Fibroblast of skin of right biceps (primary cell): ENCODE measurements around the gene PSMG3.

ENCODE experiments used
- DNase-seq: peaks from one replicate; pipeline ENCODE4 v3.0.0-alpha.2; 2013

PSMG3 gene

DNA sequence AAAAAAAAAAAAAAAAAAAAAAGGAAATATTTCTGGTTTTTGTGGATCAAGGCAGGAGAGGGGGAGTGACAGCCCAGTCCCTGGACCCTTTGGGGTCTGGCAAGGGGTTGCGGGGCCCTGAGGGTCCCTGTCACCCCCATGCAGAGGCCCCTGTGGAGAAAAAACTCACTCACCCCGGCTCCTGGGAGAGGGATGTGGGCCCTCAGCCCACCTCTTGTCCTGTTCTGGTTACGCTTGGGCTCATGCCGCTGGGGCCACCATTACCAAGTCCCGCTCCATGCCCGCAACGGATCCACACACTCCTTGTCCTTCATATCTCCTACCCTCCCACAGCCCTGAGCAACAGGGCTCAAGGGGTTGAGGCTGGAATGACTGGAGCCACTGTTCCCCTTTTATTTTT, 12.8 kb downstream of the PSMG3 start:
- DNase-seq = no peak

DNA sequence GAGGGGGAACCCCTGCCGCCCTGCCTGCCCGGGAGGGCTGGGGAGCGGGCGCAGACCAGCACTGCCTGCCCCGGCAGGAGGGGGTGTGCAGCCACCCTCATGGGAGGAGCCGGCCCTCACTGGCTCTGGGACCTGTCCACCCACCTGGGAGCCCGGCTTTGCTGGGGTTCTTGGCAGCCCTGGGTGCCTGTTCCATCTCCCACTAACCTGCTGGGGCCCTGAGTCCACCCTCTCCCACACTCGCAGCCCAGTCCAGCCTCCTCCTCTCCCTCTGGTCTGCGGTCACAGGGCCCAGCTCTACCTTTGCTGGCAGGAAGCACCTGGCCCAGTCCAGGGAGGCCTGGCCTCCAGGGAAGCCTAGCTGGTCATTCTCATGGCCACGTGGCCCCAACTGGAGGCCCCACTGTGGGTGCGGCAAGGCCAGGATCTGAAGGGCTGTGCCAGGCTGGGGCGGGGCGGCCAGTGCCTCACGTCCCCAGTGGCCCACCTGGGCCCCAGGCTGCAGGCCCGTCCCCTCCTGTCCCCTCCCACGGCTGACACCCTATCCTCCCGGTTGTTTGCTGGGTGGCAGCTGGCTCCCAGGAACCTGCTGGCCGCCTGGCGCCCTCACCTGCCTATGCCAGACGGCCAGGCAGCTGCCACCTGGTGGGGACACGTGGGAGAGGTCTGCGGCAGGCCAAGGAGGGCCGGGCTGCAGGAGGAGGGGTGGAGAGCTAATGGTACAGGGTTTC, 13.9 kb downstream of the PSMG3 start, which contains the start of gene TMEM184A:
Gene TMEM184A, minus strand, starts transcription at position 393 of the 731 bp plus-strand sequence. CDS start 721 bp downstream, outside the sequence.
- DNase-seq = no peak

DNA sequence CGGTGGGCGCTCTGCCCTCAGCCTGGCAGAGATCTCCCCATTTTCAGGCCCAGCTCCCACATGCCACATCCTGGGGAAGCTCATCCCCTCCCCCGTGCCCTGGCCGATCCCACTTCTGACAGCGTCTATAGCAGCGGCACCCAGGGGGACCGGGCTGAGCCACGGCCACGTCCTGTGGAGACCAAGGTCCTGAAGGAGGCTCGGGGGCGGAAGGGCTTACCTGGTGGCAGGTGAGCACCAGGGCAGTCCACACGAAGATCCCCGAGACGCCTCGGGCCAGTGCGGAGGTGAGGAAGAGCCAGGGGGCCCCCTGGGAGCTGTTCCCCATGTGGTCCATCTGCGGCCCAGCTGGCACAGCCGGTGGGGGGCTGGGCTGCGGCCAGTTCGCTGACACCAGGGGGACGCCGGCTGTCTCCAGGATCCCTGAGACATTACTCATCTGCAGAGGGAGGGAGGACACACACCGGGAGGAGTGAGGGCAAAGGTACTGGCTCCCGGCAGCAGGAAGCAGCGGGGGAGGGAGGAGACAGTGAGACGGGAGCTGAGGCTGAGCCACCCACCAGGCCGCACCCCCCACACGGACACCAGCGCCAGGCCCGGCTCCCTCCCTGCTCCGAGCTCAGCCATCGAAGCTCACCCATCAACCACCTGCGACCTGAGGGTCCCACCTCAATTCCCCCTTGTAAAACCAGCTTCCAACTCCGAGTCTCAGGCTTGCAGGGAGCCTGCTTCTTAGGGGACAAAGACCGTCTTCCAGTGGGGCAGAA, 14.6 kb downstream of the PSMG3 start:
- peak; percentile 89 for DNase-seq

DNA sequence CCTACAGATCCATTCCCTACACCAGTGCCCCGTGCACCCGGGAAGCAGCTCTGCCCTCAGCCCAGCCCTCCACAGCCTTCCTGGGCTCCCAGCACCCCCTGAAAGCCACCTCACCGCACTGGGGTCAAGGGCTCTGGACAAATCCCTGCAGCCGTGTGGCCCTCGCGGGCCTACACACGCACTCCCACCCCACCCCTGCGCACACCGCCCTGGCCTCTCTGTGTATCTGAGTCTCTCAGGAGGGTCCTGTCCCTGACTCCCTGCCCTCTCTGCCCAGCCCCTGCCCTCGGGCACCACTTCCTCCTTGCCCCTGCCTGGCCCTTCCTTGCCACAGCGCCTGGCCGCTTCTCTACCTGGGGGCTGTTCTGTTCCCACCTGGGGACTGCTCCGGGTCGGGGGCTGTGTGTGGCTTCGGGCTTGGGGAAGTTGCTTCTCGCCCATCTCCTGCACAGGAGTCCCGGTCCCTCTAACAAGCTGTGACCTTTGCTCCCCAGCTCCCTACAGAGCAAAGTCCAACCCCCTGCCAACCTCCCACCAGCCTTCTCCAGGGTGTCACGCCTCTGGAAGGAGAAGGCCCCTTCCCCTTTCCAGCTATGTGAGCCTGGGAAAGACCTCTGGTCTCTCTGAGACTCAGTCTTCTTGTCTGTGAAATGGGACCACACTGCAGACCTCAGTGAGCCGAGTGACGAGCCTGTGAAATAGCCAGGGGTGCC, 15.3 kb downstream of the PSMG3 start:
- DNase-seq = no peak

DNA sequence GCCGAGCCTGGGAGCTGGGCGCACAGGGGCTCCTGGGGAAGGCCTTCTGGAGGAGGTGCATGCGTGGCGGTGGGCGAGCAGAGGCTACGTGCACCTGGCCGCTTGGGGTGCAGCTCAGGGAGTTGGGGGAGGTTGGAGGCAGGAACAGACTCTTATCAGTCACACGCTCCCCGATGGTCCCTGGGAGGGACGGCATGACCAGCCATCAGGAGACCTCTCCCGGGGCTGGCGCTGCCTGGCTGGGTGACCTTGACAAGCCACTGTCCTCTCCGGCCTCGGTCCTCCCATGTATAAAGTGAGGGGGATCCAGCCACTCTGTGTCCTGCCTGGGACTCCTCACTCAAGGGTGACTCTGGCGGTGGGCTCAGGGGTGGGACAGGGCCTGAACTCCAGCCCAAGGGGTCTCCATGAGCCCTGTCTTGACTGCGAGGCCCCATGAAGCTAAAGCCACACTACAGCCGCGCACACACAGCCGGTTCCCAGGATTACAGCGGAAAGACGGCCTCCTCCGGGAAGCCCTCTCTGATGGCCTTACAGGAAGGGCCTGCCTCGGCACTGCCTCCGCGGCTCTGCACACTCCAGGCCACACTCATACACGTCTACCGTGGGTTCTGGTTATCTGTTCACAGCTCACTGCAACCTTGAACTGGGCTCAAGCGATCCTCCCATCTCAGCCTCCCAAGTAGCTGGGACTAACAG, 16.2 kb downstream of the PSMG3 start:
- DNase-seq = no peak

DNA sequence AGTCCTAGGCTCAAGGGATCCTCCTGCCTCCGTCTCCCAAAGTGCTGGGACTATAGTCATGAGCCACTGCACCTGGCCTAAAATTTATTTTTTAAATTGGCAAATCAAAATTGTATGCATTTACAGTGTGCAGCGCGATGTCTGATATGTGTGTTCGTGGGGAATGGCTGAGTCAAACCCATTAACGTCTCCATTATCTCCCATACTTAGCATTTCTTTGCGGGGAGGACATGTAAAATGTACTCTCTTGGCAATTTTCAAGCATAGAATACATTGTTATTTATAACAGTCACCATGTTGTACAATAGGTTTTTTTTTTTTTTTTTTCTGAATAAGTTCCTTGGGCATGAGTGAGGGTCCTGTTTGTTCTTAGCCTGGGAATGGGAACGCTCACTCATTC, 17.6 kb downstream of the PSMG3 start:
- peak; percentile 62 for DNase-seq

DNA sequence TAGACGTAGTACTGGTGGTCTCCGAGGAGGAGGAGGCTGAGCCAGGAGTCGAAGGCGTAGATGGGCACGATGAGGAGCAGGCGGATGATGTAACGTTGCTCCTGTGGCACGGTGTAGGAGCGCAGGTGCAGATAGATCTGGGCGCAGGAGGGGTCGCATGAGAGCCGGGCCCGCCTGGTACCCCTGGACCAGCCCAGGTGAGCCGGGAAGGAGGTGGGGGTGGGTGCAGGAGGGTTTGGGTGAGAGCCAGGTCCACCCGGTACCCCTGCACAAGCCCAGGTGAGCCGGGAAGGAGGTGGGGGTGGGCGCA, 19.0 kb downstream of the PSMG3 start:
- DNase-seq = no peak

DNA sequence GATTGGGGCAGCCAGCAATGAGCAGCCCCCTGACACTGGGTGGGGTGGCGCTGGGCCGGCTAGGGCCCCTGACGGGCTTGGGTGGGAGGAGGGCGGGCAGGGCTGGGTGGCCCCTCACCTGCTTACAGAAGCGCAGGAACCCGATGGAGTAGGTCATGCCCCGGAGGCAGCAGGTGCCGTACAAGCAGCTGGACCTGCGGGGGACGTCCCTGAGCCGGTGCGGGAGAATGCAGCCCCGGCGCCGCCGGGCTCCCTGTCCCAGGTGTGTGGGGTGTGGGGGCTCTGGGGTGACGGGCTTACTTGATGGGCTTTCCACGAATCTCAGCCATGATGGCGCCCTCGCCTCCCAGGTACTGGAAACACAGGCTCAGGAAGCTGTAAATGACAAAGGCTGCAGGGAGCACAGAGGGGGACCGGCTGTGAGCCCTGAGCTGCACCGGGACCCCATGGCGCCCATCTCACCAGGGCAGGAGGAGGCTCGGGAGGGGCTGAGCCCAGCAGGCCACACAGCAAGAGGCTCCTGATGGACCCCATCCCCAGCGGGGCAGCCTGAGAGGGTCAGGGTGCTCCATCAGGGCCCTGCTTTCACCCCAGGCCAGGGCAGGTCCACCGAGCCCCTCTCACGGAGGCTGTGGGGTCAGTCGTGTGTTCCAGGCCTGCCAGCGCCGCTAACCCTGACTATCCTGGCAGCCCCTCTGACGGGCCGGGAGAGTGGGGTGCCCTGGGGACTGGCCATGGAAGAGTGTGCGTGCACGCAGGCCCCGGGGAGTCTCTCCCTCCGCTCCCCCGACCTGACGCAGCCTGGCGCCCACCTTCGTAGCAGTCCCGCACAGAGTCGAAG, 19.6 kb downstream of the PSMG3 start:
- no peak for DNase-seq

DNA sequence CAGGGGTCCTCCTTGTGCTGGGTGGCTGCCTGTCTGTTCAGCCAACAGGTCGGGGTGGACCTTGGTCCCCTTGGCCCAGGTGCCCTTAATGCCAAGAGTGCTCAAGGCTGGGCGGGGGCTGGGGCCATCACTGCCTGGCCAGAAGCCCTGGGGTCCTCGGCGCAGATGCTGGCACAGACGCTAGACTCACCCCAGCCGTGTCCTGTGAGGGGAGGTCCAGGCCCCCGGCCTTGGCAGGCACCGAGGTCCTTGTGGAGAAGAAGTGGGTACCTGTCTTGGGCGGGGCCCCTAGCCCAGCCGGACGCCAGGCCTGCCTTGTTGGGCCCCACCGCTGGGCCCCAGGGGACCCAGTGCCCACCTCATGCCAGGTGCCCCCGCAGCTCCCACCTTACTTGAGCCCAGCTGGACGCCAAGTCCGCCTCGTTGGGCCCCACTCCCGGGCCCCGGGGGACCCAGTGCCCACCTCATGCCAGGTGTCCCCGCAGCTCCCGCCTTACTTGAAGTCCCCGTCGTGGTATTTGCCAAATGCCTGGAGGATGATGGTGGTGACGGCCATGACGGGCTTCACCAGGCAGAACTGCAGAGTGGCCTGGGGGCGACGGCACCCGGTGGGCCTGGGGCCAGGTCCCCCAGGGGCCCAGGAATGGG, 20.4 kb downstream of the PSMG3 start:
- DNase-seq = no peak

DNA sequence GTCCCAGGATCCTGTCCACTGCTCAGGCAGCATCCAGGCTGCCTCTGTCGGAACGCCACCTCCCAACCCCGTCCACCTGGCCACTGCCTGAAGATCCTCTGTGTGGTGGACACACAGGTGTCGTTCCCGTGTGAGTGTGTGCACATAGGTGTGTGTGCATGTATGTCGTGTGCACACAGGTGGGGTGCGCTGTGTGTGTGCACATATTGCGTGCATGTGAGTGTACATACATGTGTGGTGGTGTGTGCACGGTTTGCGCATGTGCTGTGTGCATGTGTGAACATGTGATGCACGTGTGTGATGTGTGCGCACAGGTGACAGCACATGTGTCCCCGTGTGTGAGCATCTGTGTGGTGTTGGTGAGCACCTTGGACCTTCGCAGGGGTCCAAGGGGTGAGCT, 20.9 kb downstream of the PSMG3 start:
- no peak for DNase-seq

DNA sequence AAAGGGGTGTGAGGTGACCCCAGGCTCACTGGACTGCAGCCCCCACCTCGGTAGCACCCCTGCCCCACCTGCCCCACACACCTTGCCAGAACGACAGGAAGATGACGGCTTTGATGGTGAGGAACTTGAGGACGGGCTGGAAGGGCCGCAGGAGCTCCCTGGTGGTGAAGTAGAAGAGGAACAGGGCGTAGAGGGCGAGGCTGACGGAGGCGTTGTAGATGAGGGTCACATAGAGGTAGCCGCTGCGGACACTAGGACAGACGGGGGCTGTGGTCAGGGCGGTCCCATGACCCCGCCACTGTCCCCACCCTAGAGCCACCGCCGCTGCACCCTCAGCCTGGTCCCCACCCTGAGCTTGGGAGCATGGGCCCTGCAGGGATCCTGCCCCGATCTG, 21.4 kb downstream of the PSMG3 start:
- DNase-seq = no peak

DNA sequence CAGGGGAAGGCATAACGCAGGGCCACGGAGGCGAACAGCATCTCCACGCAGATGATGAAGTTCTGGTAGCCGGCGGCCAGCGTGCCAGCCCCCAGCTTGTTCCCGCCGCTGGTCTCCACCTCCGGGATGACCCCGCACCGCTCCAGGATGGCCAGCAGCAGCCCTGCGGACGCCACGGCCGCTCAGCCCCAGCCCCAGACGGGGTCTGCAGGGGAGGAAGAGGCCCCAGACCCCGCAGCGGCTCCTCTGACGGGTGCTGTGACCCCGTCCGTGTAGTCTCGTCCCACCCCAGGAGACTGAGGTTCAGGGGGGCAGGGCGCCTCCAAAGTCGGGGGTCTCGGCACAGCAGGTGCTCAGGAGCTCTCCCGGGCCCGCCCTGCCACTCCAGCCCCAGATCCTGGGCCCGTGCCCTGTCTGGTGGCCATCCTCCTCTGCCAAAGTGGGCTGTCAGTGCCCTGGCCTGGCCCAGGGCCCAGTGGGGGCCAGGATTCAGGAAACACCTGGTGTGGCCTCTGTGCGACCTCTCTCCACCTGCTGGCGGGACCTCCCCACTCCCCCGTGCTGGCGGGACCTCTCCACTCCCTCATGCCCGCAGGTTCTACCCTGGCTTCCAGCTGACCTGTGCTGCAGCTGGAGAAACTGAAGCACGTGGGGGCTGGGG, 21.9 kb downstream of the PSMG3 start:
- DNase-seq = no peak

DNA sequence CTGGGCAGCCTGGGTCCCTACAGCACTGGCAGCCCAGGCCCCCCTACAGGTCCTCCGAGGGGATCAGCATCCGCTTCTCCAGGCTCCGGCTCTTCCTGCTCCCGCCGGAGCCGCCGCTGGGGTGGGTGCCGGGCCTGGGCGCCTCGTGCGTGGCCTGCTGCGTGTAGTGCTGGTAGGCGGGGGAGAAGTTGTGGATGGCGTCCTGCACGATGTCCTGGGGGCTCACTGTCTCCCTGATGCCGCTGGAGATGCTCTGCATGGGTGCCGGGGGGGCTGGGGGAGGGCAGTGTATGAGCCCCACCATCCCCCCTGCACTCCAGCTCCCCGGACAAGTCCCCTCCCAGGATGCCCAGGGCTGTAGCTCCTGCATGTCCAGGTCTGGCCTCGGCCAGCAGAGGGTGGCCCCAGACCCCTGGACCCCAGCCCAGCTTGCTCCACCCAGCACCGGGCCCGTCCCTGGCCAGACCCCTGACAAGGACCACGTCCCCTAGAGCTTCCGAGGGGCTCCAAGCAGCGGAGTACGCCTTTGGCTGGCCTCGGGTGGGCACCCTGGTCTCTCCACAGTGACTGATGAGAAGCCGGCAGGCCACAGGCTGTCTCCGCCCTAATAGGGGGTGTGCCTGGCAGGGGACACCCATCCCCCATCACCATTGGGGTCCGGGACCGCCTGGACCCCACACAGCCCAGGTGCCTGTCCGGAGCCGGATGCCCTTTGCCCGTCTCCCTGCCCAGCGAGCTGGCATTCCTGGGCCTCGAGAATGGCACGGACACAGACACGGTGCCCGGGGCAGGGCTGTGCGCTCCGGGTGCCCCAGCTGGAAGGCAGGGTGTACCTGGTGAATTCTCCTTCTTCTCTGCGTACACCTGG, 22.7 kb downstream of the PSMG3 start:
- DNase-seq = no peak

DNA sequence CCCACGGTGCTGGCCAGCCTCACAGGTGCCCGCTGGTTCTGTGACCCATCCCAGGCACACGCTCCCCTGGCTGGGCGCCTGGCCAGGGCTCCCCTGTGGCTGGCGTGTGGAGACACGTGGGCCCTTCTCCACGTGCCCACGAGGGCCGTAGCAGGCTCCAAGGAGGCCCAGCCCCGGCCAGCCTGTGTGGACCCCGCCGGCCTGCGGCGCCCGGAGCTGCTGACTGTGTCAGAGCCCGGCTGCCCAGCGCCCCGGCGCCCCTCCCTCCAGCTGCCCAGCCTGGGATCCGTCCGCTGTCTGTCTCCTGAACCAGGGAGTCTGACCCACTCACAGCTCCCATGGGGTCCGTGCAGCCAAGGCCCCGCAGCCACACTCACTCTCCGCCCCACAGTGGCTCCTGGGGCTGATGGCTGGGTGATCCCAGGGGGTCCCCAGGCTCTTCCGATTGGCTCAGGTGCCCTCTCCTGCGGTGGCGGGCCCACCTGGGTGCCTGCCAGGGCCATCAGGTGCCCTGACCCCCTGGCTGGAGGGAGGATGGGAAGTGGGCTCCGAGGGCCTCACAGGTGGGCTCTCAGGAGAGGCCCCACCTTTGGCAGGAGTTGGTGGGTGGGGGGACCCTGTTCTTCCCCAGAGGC, 23.4 kb downstream of the PSMG3 start:
- no peak for DNase-seq

DNA sequence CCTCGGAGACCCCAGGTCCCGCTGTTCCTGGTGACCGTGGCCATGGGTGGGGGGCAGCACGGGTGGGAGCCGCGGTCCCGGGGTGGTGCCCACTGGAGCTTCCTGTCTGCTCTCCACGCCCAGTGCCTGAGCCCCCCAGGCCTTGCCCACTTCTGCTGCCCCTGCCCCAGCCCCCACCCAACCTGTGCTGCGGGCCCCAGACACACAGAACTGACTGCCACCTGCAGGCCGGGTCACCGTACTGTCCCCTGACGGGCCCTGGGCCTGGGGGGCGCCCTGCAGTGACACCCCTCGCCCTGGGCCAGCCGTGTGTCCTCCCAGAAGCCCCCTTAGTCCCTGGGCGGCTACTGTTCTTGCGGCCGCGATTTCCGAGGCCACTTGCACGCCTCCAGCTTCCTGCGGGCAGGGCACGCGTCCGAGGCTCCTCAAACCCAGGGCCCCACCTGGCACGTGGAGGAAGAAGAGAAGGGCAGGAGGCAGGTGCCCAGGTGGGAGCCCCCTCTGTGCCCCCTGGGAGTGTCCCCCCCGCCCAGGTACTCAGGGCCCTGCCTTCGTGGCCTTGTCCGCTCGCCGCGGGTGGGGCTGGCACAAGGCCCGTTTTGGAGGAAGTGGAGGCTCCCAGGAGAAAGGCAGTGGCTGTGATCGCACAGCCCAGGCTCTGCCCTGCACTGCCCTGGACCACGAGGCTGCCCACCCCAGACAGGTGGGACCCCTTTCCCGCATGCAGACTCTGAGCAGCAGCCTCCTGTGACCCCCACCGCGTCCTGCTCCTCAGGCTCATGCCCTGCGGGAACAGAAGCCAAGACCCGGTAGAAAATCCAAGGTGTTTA, 24.2 kb downstream of the PSMG3 start:
- DNase-seq = no peak

DNA sequence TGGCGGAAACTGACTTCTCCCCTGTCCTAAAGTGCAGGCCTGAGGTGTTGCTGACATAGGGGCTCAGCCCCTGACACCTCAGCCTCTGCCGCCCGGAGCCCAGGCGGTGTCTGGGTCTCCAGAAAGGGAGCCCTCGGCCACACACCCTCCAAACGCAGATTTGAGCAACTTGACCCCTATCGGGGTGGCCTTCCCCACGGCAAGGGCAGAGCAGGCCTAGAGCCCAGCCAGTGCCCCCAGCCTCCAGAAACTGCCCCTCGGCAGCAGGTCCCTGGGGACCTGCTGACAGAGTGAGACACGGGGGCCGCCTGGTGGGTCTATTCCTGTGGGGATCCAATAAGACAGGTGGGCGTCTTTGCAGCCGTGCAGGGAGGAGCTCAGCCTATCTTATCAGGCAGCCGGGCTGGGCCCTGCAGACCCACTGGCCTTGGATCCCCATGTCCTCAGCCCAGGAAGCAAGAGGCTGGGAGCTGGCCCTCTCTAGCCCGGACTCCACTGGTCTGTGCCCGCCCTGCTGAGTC, 24.9 kb downstream of the PSMG3 start:
- no peak for DNase-seq

DNA sequence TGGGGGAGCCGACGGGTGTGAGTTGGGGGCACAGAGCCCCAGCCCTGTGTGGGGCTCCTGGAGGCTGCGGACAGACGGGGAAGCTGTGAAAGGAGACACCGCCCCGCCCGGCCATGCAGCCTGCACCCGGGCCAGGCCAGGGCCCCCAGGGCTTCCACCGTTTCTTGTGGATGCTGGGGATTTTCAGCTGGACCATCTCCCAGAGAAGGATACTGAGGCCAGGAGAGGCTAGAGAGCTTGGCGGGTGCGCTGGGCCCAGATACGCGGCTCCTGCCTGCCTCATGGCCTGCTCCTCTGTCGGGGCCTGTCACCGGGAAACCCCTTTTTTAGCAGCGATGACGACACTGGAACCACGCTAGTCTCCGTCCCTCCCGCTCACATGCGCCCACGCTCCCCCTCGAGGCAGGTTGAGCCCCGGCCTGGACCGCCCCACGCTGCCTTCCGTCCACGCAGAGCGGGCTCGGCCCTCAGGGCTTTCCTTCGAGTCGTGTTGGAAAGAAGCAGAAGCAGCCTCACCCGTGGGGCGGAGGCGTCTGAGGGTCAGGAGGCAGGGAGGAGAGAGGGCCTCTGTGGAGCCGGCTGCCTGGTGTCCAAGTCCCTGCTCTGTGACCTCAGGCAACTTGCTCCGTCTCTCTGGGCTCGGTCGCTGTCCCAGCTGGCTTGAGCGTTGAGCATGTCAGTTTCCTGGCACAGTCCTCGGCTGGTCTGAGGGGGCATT, 25.5 kb downstream of the PSMG3 start:
- no peak for DNase-seq

DNA sequence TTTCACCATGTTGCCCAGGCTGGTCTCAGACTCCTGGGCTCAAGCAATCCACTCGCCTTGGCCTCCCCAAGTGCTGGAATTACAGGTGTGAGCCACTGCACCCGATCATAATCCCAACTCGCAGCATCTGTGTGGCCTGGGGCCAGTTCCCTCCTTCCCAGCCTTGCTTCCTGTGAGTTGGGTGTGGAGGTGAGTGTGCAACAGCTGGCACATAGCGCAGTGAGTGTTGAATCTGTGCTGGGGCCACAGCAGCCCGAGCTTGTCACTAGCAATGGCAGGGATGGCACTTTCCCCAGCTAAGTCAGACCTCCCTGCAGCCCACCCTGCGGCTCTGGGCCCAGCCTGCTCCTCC, 26.0 kb downstream of the PSMG3 start:
- no peak for DNase-seq
